NCI-H82 treated with DMSO at 0.1 percent for 48 hours (cell line): ENCODE results near the gene ARID5A.
A peak's percentile ranks its signal among the peaks of the same experiment; 100 is the strongest.

Experiments used
- DNase-seq: peaks from one replicate; lab custom pipeline; 2025; ENCODE audit not compliant: unreplicated experiment; lab: John Stamatoyannopoulos, UW

ARID5A gene

GRCh38 chr2:96538487-96539214, 2.1 kb downstream of the ARID5A start:
- no peak for DNase-seq

GRCh38 chr2:96539215-96539920, 2.8 kb downstream of the ARID5A start:
- no peak for DNase-seq

- DNase-seq = no peak
Observed at GRCh38 chr2:96540136-96540535, 3.6 kb downstream of the ARID5A start.

GRCh38 chr2:96541398-96542152, 5.0 kb downstream of the ARID5A start:
- no peak for DNase-seq

- DNase-seq = peak; percentile 59
Observed at GRCh38 chr2:96542357-96542977, 5.9 kb downstream of the ARID5A start.

GRCh38 chr2:96546321-96546720, 9.8 kb downstream of the ARID5A start:
- DNase-seq = no peak

GRCh38 chr2:96546797-96547196, 10.2 kb downstream of the ARID5A start:
- no peak for DNase-seq

GRCh38 chr2:96547203-96547641, 10.7 kb downstream of the ARID5A start:
- no peak for DNase-seq

- no peak for DNase-seq
Observed at GRCh38 chr2:96547731-96548171, 11.2 kb downstream of the ARID5A start.

- DNase-seq = no peak
Observed at GRCh38 chr2:96548558-96549465, 12.3 kb downstream of the ARID5A start.

- DNase-seq = no peak
Observed at GRCh38 chr2:96549466-96549785, 12.9 kb downstream of the ARID5A start.

GRCh38 chr2:96549967-96550786, 13.6 kb downstream of the ARID5A start:
- DNase-seq = peak; percentile 6

- DNase-seq = no peak
Observed at GRCh38 chr2:96550787-96551604, 14.4 kb downstream of the ARID5A start.

- DNase-seq = no peak
Observed at GRCh38 chr2:96551605-96552314, 15.2 kb downstream of the ARID5A start.

- no peak for DNase-seq
Observed at GRCh38 chr2:96552315-96553175, 16.0 kb downstream of the ARID5A start.

- DNase-seq = no peak
Observed at GRCh38 chr2:96553176-96553956, 16.8 kb downstream of the ARID5A start.
